ENCODE results near the gene CADM1.

GRCh38 chr11:115255006-115255762 lies 249.0 kb downstream of the CADM1 start:
- TF ChIP-seq CTCF (conservative IDR thresholded peaks at IDR 0.05; ENCODE audit: low read depth, low read length) (no peak), EZH2 (IDR thresholded peaks at IDR 0.05; ENCODE audit: borderline replicate concordance, low read depth, low read length, poor library complexity, severe bottlenecking) (no peak)
